Right atrium auricular region (tissue), 2 donors: ENCODE data around the gene NEK6. TPM values are rescaled to one million over a fixed set of nuclear protein-coding genes. Genes with fewer than 3 reads are reported as not detected.

Experiments used
- DNase-seq: peaks from one replicate; pipeline ENCODE4 v3.0.0-alpha.2; 2019; ENCODE audit warnings: low spot score
- H3K27ac ChIP-seq, 2 donors: fragments of 200-600 bp; sonication (generic); 1 replicate in 1 of 2; 2 replicates in 1 of 2; pipeline ENCODE4 v1.5.1; 2016 to 2019
- H3K27me3 ChIP-seq, 2 donors: fragments of 200-600 bp; sonication (generic); one replicate each; pipeline versions ENCODE4 v1.5.1 to v1.6.0; 2017 to 2019
- H3K36me3 ChIP-seq: fragments of 200-600 bp; sonication (generic); one replicate; pipeline ENCODE4 v1.5.1; 2016
- H3K4me1 ChIP-seq, 2 donors: fragments of 200-600 bp; sonication (generic); one replicate each; pipeline versions ENCODE4 v1.5.1 to v1.6.0; 2017 to 2019
- H3K4me3 ChIP-seq, 2 donors: fragments of 200-600 bp; sonication (generic); 1 replicate in 1 of 2; 2 replicates in 1 of 2; pipeline ENCODE4 v1.5.1; 2017 to 2019; ENCODE audit warnings: mild to moderate bottlenecking in 1 of 2, moderate library complexity in 1 of 2
- H3K9me3 ChIP-seq, 2 donors: fragments of 200-600 bp; sonication (generic); one replicate each; pipeline ENCODE4 v1.5.1; 2019
- CTCF ChIP-seq, 2 donors: fragments of 200-600 bp; sonication (generic); IDR thresholded peaks; one replicate each; pipeline ENCODE4 v1.5.1; 2019; ENCODE audit warnings: antibody characterized with exemption in 2 of 2
- total RNA-seq, 2 donors: library from RNA; depleted of rRNA; stranded (reverse); fragments of >200 nt; gene quantifications; one replicate each; pipeline ENCODE4 v1.1.0, GENCODE V29; 2016

The NEK6 gene
- total RNA-seq, 2 donors from 2014 or later: 9.2 to 9.7 TPM

GRCh38 chr9:124335320-124335707 lies 77.6 kb downstream of the NEK6 start:
- H3K36me3 ChIP-seq: peaks cover 15% of the 10 kb centered on the region
- no peak for DNase-seq
- no peaks in the 10 kb centered on the region for H3K4me1 ChIP-seq
- no peak for TF ChIP-seq CTCF (IDR thresholded peaks at IDR 0.05)
- H3K27ac ChIP-seq: no peak overlapping the region
- peaks cover 0 to 11% of the 10 kb centered on the region in 2 donors for H3K9me3 ChIP-seq
- H3K4me3 ChIP-seq: no peak overlapping the region
- H3K27me3 ChIP-seq: no peaks in the 10 kb centered on the region

GRCh38 chr9:124337562-124337961 lies 79.8 kb downstream of the NEK6 start:
- TF ChIP-seq CTCF (IDR thresholded peaks at IDR 0.05): no peak
- H3K9me3 ChIP-seq: peaks cover 0 to 11% of the 10 kb centered on the region in 2 donors
- H3K27me3 ChIP-seq: no peaks in the 10 kb centered on the region
- no peak overlapping the region for H3K27ac ChIP-seq
- H3K4me1 ChIP-seq: peaks cover 0 to 3% of the 10 kb centered on the region in 2 donors
- DNase-seq: no peak
- H3K4me3 ChIP-seq: no peak overlapping the region
- peaks cover 15% of the 10 kb centered on the region for H3K36me3 ChIP-seq

- Histone ChIP-seq H3K9me3 (peaks cover 0 to 11% of the 10 kb centered on the region in 2 donors), H3K27me3 (no peaks in the 10 kb centered on the region), H3K27ac (no peak overlapping the region), H3K4me3 (no peak overlapping the region), H3K4me1 (peaks cover 0 to 12% of the 10 kb centered on the region in 2 donors), H3K36me3 (peaks cover 15% of the 10 kb centered on the region)
- no peak for TF ChIP-seq CTCF (IDR thresholded peaks at IDR 0.05)
- DNase-seq: no peak
Measured at GRCh38 chr9:124339603-124340146, 81.9 kb downstream of the NEK6 start.

GRCh38 chr9:124340219-124341069 lies 82.7 kb downstream of the NEK6 start:
- peaks cover 15% of the 10 kb centered on the region for H3K36me3 ChIP-seq
- no peak for TF ChIP-seq CTCF (IDR thresholded peaks at IDR 0.05)
- no peak for DNase-seq

GRCh38 chr9:124341455-124342170 lies 83.9 kb downstream of the NEK6 start:
- no peak for DNase-seq
- H3K9me3 ChIP-seq: peaks cover 0 to 11% of the 10 kb centered on the region in 2 donors
- H3K27ac ChIP-seq: no peak overlapping the region
- H3K4me3 ChIP-seq: no peak overlapping the region
- H3K27me3 ChIP-seq: no peaks in the 10 kb centered on the region
- no peak for TF ChIP-seq CTCF (IDR thresholded peaks at IDR 0.05)
- H3K36me3 ChIP-seq: peaks cover 15% of the 10 kb centered on the region
- peaks cover 0 to 12% of the 10 kb centered on the region in 2 donors for H3K4me1 ChIP-seq

More at GRCh38 chr9:124340219-124341069, 82.7 kb downstream of the NEK6 start:
- no peak overlapping the region for H3K27ac ChIP-seq
- H3K9me3 ChIP-seq: peaks cover 0 to 11% of the 10 kb centered on the region in 2 donors
- H3K27me3 ChIP-seq: no peaks in the 10 kb centered on the region
- H3K4me1 ChIP-seq: peaks cover 0 to 12% of the 10 kb centered on the region in 2 donors
- H3K4me3 ChIP-seq: no peak overlapping the region
